ENCODE measurements around the gene TJP1.
"Not testable (repeated sequence)": the region's sequence is repeated elsewhere in the genome, so short reads cannot be mapped to it uniquely, and the experiment has no call there.

TJP1 gene

DNA sequence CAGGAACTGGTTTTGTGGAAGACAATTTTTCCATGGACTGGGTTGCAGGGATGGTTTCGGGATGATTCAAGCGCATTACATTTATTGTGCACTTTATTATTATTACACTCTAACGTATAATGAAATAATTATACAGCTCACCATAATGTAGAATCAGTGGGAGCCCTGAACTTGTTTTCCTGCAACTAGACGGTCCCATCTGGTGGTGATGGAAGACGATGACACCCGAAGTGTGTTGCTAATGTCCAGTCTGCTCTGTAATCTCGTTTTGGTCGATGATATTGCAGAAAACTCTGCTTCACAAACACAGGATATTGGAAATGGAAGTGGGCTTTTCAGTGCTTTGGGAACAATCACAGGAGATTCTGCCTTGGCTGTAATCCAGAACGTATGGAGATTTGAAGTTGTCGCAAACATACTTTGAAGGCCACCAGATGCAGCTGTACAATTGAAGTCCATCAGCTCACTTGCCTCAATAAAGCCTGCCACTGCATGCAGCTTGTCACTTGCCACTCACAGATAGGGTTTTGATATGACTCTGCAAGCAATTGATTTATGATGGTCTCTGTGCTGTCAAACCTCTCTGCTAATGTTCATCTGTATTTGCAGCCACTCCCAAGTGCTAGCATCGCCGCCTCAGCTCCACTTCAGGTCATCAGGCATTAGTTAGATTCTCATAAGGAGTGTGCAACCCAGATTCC is 141.7 kb downstream of the TJP1 start:
- DNase-seq, result no peak

DNA sequence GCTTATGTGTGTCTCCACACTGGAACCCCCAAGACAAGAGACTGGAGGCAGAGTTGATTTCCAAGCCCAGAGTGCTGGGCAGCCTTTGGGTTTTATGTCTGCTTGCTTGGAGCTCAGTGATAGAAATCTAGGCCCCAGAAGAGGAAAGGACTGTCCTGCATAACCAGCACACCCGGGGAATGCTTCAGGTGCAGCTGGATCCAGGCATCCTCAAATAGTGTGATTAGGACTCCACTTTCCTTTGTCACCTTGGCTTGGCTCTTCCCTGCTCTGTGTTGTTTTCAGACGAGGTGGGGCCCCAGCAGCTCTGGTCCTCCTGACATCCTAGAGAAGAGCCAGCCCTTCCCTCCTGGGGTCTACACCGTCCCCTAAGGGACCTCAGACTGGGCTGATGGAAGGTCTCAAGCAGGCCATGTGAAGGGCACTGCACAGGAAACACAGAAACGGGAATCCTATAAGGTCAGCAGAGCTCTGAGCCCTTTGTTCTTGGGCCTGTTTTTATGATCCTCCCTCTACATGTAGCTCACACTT is 143.7 kb downstream of the TJP1 start:
- DNase-seq, result no peak

DNA sequence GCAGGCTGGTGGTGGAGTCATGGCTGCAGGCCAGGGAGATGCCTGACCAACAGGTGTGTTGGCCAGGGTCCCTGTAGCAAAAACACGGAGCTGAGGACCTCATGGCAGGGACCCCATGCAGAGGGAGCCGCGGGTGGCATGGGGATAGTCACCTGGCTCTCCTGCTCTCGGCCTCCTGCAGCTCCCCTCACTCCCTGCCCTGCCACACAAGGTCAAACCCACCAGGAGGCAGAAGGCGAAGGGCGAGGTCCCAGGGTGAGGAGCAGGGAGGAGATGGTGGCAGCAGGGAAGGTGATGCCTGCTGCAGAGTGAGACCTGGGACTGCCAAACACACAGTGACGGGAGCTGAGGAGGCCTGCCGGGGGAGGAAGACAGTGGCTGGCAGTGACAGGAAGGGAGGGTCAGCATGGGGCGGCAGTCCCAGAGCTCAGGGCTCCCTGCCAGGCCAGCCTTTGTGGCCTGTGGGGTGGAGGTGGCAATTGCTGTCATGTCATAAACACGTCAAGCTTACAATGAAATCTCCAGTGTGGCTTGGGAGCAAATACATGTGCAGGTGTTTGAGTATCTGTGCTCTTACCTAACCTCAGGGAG is 144.3 kb downstream of the TJP1 start:
- no peak for DNase-seq

DNA sequence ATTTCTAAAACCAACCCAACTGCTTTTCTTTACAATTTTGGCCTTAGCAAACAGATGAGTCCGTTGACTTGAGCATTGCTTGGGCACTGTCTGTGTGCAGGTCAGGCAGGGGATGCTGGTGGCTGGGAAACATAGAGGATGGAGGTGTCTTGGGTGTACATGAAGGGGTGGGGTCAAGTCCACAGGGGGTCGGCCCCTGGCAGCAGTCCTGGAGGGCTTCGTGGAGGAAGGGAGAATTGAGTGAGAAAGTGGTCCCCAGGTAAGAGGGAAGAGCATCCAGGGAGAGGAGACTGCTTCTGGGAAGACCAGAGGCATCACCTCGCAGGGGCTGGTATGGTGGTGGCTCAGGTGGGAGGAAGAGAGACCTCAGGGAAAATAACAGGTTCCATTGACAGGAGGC is 144.8 kb downstream of the TJP1 start:
- DNase-seq, result no peak

DNA sequence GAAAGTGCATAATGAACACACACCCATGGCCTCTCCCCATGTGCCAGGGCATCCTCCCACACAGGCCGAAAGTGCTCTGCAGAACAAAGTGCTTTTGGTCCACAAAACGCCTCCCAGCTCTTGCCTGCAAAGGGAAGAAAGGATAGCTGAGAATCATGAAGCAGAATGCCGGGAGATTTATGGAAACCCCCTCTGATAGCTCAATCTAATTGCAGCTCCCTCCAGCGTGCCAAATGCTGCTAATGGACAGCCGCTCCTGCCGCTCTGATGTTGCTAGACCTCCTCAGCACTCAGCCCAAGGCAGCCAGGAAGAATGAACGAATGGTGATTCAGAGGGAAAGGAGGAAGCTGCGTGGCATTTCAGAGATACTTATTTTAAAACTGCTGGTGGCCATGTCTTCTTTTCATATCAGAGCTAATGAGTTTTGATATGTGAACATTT is 145.3 kb downstream of the TJP1 start:
- DNase-seq, result no peak

DNA sequence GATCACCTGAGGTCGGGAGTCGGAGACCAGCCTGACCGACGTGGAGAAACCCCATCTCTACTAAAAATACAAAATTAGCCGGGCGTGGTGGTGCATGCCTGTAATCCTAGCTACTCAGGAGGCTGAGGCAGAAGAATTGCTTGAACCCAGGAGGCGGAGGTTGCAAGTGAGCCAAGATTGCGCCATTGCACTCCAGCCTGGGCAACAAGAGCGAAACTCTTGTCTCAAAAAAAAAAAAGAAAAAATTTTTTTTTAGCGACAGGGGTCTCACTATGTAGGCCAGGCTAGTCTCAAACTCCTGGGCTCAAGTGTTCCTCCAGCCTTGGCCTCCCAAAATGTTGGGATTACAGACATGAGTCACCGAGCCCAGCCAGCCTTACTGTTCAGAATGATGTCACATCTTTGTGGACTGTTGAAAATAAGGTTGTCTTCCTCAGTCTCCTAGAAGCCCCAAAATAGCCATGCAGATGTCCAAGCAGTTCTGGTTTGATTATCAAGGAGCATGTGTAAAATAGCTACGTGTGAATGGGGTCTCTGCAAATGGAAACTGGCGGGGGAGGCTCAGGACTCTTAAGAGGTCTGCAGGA is 145.8 kb downstream of the TJP1 start:
- not testable (repeated sequence) for DNase-seq

DNA sequence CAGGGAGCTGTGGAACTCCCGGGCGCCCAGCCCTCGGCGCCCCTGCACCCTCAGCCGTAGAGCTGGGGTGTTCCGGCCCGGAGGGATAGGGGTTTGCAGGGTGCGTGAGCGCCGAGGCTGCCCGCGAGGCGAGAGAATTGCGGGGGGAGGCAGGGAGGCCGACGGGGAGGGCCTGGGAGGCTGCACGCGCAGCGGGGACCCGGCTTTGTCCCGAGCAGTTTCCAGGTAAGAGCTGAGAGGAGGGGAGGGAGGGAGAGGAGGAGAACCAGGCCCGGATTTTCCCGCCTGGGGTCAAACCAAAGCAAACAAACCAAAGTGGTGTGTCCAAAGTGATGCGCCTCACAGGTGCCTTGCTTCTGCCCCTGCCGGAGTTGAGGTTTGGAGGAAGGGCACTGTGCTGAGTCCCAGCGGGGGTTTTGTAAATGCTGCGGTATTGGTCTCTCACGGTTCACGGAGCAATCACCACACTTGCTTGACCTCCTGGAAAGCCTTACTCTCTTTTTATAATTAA is 146.4 kb downstream of the TJP1 start:
- no peak for DNase-seq

DNA sequence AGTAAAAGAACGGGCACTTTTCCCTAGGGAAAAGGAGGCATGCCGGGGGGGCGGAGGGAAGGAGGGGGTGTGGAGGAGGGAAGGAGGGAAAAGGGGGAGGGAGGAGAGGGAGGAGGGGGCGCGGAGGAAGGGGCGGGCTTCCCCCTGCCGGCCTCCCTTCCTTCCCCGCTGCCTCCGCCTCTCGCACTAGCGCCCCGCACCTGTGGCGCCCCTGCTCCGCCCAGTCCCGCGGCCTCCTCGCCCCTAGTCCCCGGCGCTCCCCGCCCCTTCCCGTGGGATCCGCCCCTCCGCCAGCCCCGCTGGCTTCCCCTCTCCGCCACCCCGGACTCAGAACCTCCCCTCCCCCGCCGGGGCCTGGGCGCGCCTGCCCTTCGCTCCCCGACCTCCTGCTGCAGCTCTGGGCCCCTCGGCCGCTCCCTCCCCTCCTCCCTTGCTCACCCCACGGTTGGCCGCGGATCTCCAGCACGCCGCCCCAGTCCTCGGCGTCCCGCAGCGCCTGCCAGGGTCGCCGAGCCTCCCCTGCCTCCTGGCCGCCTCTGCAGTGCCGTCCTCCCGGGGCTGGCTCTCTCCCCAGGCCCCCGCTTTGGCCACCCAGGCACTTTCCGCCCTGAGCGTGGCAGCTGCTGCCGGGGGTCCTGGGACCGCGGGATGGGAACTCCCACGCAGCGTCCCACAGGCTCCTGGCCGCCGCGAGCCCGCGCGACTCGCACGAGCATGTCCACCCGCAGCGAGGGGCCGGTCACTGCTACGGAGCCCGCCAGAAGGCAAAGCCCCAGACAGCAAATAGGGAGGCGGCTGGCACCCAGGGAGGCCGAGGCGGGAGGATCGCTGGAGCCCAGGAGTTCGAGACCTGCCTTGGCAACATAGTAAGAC is 147.4 kb downstream of the TJP1 start:
- DNase-seq, result no peak

DNA sequence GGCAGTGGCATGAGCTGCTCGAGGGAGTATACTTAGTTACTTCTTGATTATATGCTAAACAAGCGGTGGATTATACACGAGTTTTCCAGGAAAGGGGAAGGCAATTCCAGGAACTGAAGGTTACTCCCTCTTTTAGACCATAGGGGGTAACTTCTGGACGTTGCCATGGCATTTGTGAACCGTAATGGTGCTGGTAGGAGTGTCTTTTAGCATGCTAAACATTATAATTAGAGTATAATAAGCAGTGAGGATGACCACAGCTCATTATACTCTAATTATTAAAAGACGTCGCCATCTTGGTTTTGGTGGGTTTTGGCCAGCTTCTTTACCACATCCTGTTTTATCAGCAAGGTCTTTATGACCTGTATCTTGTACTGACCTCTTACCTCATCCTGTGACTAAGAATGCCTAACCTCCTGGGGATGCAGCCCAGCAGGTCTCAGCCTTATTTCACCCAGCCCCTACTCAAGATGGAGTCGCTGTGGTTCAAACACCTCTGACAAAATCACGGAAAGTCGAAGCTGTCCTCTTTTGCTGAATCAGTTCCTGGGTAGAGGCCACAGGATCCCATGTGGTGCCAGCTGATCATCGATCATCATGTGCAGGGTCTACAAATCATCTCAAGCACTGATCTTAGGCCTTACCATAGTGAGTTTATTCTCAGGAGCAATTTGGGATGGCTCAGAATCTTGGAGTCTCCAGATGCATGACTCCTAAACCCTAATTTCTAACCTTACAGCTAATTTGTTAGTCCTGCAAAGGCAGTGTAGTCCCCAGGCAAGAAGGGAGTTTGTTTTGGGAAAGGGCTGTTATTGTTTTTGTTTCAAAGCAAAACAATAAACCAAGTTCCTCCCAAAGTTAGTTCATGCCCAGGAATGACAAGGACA is 149.1 kb downstream of the TJP1 start:
- no peak for DNase-seq

DNA sequence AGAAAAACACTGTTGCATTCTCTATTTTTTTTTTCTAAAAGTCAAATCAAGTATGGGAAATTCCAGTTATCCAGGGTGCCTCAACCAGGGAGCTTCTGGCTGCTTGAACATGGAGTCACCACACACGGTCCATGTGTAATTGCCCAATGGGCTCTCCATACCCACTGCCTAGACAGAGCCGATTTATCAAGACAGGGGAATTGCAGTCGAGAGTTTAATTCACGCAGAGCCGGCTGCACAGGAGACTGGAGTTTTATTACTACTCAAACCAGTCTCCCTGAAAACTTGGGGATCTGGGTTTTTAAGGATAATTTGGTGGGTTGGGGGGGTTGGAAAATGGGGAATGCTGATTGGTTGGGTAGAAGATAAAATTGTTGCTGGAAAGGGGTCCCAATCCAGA is 149.8 kb downstream of the TJP1 start:
- no peak for DNase-seq

DNA sequence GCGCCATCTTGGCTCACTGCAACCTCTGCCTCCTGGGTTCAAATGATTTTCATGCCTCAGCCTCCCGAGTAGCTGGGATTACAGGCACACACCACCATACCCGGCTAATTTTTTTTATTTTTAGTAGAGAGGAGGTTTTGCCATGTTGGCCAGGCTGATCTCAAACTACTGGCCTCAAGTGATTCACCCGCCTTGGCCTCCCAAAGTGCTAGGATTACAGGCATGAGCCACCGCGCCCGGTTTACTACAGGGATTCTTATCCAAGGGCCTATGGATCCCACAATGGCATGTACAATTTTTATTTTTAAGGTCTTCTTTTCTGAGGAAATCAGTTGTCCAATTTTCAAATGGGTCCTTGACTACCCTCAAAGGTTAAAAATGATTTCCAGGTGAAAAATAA is 150.2 kb downstream of the TJP1 start:
- DNase-seq, result not testable (repeated sequence)

DNA sequence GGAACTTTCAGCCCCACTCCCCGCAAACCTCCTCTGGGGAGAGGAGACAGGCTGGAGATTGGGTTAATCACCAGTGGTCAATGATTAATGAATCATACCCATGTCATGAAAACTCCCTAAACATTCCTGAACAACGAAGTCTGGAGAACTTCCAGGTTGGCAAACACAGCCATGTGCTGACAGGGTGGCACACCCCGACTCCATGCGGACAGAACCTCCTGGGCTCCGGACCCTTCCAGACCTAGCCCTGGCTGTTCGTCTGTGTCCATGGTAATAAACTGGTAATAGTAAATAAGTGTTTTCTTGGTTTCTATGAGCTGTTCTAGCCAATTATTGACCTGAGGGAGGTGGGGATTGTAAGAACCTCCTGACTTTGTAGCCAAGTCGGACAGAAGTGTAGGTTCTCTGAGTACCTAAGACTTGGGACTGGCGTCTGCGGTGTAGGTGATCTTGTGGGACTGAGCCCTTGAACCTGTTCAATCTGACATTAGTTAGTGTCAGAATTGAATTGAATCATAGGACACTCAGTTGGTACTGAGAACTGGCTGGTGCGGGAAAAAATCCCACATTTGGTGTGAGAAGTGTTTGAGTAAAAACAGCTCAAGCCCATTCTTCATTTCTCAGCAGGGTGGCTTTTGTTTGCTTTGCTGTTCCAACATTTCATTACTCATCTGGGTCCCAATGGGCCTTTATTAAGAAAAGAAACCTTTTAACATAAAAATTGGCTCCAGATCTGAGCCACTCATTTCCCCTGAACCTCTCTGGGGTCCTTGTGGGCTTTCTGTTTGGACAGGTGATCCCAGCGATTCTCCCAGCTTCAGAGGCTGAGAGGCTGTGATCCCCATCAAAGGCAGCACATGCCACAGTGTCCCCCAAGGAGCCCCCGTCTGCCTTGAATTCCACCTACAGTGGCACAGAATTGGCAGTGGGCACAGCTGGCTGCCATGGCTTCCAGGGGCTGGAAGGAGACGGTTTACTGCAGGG is 151.0 kb downstream of the TJP1 start:
- no peak for DNase-seq

DNA sequence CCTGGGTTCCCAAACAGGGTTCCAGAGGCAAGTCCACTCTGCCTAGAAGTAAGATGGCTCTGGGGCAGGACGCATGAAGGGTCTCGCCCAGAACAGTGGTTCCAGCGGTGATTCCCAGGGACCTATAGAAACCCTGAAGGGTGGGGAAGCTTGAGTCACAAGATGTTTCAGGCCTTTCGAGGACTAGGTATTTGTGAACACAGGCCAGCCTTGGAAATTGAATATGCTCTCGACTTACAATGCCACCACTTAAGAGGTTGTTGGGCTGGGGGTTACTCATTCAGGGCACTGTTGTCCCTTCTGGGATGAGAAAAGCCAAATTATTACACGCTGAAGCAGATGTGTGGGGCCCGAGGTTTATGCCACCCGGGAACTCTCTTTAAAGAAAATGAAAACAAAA is 152.0 kb downstream of the TJP1 start:
- no peak for DNase-seq

DNA sequence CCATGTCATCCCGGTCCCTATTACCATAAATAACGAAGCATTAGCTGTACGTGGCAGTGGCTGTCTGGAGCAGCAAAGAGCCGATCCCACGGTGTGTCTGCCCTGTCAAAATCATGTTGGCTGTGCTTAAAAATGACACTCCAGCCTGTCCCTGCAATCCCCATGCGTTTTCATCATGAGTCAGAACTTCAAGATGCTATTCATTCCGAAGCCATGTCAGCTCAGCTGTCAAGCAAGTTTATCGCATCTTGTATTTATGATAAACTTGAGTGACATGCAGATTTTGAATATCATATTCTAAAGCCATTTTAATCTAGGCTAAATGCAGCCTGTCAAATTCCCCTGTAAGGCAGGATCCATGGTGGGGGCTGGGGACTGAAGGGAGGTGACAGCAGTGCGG is 152.4 kb downstream of the TJP1 start:
- no peak for DNase-seq

DNA sequence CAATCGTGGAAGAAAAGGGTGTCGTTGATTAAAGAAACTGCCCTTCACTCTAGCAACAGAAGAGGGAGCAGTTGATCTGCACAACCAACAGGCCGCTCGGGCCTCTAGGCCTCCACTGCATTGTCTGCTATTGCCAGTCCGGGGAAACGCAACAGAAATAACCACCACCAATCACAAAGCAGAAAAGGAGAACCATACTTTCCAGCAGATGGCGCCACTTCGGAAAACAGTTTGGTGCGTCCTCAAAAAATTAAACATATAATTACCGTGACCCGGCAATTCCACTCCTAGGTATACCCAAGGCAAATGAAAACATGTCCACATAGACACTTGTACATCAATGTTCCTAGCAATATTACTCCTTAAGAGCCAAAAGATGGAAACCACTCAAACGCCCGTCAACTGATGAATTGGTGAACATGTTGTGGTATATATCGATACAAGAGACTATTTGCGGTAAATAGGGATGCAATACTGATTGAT is 154.1 kb downstream of the TJP1 start:
- DNase-seq, result no peak

DNA sequence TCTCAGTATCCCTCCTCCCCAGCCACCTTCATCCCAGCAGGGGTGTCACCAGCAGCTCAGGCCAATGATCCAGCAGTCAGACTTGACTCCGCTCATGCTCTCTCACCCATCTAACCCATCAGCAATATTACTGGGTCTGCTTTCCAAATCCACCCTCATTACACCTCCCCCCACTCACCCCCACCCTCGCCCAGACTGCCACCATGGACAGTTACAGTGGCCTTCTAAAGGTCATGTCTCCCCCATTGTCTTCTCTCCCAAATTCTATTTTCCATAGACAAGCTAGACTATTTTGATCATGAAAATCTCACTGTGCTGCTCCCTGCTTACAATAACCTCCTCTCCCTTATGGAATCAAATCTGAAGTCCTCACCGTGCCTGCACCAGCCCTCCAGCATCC is 156.0 kb downstream of the TJP1 start:
- DNase-seq, result no peak

DNA sequence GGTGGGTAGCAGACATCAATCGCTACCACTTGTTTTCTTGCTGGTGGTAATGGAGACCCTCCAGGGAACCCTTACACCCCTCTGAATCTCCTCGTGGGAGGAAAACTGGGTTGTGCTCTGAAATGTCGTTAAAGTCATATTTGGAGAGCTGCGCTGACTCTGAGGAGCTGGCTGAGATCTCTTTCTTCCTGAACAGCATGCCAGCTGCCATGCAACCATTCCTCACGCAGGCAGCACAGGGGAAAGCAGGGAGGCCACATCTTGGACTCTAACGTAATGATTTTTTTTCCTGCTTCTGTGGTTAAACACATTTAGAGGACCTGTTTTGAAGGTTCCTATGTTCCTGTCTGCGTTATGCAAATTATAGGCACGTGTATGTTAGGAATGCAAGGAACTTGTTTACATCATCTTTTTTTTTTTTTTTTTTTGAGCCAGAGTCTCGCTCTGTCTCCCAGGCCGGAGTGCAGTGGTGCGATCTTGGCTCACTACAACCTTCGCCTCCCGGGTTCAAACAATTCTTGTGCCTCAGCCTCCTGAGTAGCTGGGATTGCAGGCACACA is 156.7 kb downstream of the TJP1 start:
- no peak for DNase-seq

DNA sequence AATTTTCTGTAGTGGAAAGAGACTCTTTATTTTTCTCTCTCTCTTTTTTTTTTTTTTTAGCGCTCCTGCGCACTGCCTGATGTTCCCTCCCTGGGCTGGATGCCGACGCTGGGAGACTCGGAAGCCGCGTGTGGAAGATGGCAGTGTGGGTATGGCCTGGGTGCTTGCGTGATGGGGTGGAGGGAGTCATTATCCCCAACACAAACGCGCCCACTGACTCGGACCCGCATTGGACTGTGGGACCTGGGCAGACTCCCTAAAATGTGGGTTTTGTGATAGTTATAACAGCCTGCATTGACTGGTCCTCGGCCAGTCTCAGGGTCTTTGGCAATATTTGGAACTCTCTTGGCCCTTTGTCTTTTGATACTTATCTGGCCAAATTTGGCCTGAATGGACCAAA is 157.9 kb downstream of the TJP1 start:
- DNase-seq, result no peak

DNA sequence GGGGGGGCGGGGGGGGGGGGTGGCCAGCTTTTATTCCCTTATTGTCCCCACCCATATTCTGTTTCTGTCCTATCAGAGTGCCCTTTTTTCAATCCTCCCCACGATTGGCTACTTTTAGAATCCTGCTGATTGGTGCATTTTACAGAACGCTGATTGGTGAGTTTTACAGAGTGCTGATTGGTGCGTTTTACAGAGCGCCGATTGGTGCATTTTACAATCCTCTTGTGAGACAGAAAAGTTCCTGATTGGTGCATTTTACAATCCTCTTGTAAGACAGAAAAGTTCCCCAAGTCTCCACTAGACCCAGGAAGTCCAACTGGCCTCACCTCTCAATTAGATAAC is 164.8 kb downstream of the TJP1 start:
- not testable (repeated sequence) for DNase-seq

Measured in CD4-positive, alpha-beta T cell treated with Interleukin-17A for 4 hours (primary cell).